OCI-LY7 (cell line): Measurements from ENCODE around the gene PDCD6IP. TPM values are rescaled to one million over a fixed set of nuclear protein-coding genes. Genes with fewer than 3 reads are reported as not detected.

Experiments
- BruUV-seq: library from RNA; stranded (reverse); fragments of 400-500 nt; replicated peaks from 2 replicates; lab custom pipeline; 2021; lab: Mats Ljungman, UMichigan
- CTCF ChIA-PET: fragments of 300-600 bp; sonication (Branson Sonifier 250); formaldehyde crosslinking; loops from one replicate; lab custom pipeline; 2022; ENCODE audit warnings: antibody characterized with exemption; ENCODE audit not compliant: unreplicated experiment; lab: Charles Lee
- POLR2A ChIA-PET: fragments of 300-600 bp; sonication (Branson Sonifier 250); formaldehyde crosslinking; loops from one replicate; lab custom pipeline; 2022; ENCODE audit warnings: antibody characterized with exemption; lab: Charles Lee
- DNase-seq: peaks from one replicate; pipeline ENCODE4 v3.0.0-alpha.2; 2015; ENCODE audit warnings: low spot score
- H2AFZ ChIP-seq: fragments of 200-600 bp; sonication (generic), shearing (Covaris generic); 2 replicates; pipeline ENCODE4 v1.6.1; 2014; ENCODE audit warnings: mild to moderate bottlenecking, antibody characterized with exemption, low read length, moderate library complexity
- H3K27ac ChIP-seq: fragments of 200-600 bp; sonication (generic); 2 replicates; pipeline ENCODE4 v1.5.1; 2014; ENCODE audit warnings: mixed run types, low read depth, mild to moderate bottlenecking, moderate library complexity, low read length, inconsistent platforms; ENCODE audit not compliant: poor library complexity, severe bottlenecking
- H3K36me3 ChIP-seq: fragments of 200-600 bp; sonication (generic); 2 replicates; pipeline ENCODE4 v1.6.1; 2014; ENCODE audit warnings: mild to moderate bottlenecking, antibody characterized with exemption, low read length, moderate library complexity, mixed read lengths; ENCODE audit not compliant: insufficient read depth
- H3K4me1 ChIP-seq: fragments of 200-600 bp; sonication (generic); 2 replicates; pipeline ENCODE4 v1.5.1; 2014; ENCODE audit warnings: mild to moderate bottlenecking, low read length; ENCODE audit not compliant: insufficient read depth, poor library complexity, severe bottlenecking
- H3K4me2 ChIP-seq: fragments of 200-600 bp; sonication (generic); 2 replicates; pipeline ENCODE4 v1.6.1; 2014; ENCODE audit warnings: mild to moderate bottlenecking, low read length
- H3K4me3 ChIP-seq: fragments of 200-600 bp; sonication (generic); 2 replicates; pipeline ENCODE4 v1.5.1; 2014; ENCODE audit warnings: mild to moderate bottlenecking, low read depth, low read length; ENCODE audit not compliant: poor library complexity, severe bottlenecking
- H3K79me2 ChIP-seq: fragments of 200-600 bp; sonication (generic); 2 replicates; pipeline ENCODE4 v1.6.1; 2016; ENCODE audit warnings: low read depth, mild to moderate bottlenecking, low read length, moderate library complexity, mixed read lengths; ENCODE audit not compliant: insufficient read depth
- H3K9me2 ChIP-seq: fragments of 200-600 bp; sonication (generic); 2 replicates; pipeline ENCODE4 v1.6.1; 2016; ENCODE audit warnings: mild to moderate bottlenecking, low read length, mixed read lengths; ENCODE audit not compliant: insufficient read depth
- H3K9me3 ChIP-seq: fragments of 200-600 bp; sonication (generic); 2 replicates; pipeline ENCODE4 v1.6.1; 2014; ENCODE audit warnings: mild to moderate bottlenecking, mixed run types, low read length, mixed read lengths
- H4K20me1 ChIP-seq: fragments of 200-600 bp; sonication (generic); 2 replicates; pipeline ENCODE4 v1.6.1; 2014; ENCODE audit warnings: mild to moderate bottlenecking, antibody characterized with exemption, low read length, moderate library complexity, mixed read lengths; ENCODE audit not compliant: insufficient read depth
- EZH2phosphoT487 ChIP-seq: fragments of 200-600 bp; sonication (generic); IDR thresholded peaks from 2 replicates; pipeline ENCODE4 v1.6.1; 2018; ENCODE audit warnings: low read depth, borderline replicate concordance, mild to moderate bottlenecking, mixed run types, antibody characterized with exemption, low read length, moderate library complexity, mixed read lengths
- intact Hi-C: fragments of 100-400 bp; cut with micrococcal nuclease; formaldehyde crosslinking; loops from one replicate; pipeline ENCODE4 v1.10.0; 2022; ENCODE audit not compliant: unreplicated experiment
- total RNA-seq, 2 experiments: library from RNA; depleted of rRNA in 1 of 2; stranded (reverse); fragments of >200 nt in 1 of 2; shearing (Covaris generic) in 1 of 2; gene quantifications; 2 replicates each; pipeline ENCODE4 v1.2.3, GENCODE V29; 2014 to 2022
- TF ChIP-seq, protein P1 (sequence below): fragments of 200-600 bp; sonication (generic); conservative IDR thresholded peaks from 2 replicates; pipeline ENCODE4 v1.5.1; 2014; ENCODE audit warnings: mild to moderate bottlenecking, antibody characterized with exemption, low read length, moderate library complexity, mixed read lengths

PDCD6IP gene
- total RNA-seq, 2 experiments from 2014 or later = 75.5 to 216 TPM

DNA sequence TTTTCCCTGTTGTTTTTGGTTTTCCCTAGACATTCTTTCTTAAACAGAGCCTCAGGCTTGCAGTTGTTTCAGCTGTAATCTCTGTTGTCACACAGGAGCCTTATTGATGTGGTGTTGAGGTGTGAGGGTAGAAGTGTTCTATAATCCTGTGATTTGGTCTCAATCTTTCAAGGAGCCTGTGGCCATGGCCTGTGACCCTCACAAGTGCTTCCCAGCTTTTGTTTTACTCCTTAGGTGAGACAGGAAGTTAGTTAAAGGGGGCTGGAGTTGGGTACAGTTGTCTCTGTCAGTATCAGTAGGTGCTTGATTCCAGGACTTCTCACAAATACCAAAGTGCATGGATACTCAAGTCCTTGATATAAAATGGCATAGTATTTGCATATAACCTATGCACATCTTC lies 77.2 kb downstream of the PDCD6IP start:
- H4K20me1 ChIP-seq = no peaks in the 10 kb centered on the region
- no peak overlapping the region for H3K4me3 ChIP-seq
- no peaks in the 10 kb centered on the region for H3K4me1 ChIP-seq
- no peaks in the 10 kb centered on the region for H3K36me3 ChIP-seq
- TF ChIP-seq EZH2phosphoT487 = no peak
- TF ChIP-seq, protein P1, sequence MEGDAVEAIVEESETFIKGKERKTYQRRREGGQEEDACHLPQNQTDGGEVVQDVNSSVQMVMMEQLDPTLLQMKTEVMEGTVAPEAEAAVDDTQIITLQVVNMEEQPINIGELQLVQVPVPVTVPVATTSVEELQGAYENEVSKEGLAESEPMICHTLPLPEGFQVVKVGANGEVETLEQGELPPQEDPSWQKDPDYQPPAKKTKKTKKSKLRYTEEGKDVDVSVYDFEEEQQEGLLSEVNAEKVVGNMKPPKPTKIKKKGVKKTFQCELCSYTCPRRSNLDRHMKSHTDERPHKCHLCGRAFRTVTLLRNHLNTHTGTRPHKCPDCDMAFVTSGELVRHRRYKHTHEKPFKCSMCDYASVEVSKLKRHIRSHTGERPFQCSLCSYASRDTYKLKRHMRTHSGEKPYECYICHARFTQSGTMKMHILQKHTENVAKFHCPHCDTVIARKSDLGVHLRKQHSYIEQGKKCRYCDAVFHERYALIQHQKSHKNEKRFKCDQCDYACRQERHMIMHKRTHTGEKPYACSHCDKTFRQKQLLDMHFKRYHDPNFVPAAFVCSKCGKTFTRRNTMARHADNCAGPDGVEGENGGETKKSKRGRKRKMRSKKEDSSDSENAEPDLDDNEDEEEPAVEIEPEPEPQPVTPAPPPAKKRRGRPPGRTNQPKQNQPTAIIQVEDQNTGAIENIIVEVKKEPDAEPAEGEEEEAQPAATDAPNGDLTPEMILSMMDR = no peak
- no TSS peak for BruUV-seq
- no peak overlapping the region for H3K4me2 ChIP-seq
- H3K9me2 ChIP-seq = no peaks in the 10 kb centered on the region
- no peak overlapping the region for H2AFZ ChIP-seq
- ChIA-PET CTCF (no interaction called here), POLR2A (interaction anchor here (1.2 kb wide), 1 partner anchor 14 kb away, joined by 3 read pairs; no protein-coding TSS in a partner anchor)
- no peaks in the 10 kb centered on the region for H3K9me3 ChIP-seq
- no peaks in the 10 kb centered on the region for H3K79me2 ChIP-seq
- intact Hi-C loops = no loop called here
- no peak for DNase-seq
- no peak overlapping the region for H3K27ac ChIP-seq

DNA sequence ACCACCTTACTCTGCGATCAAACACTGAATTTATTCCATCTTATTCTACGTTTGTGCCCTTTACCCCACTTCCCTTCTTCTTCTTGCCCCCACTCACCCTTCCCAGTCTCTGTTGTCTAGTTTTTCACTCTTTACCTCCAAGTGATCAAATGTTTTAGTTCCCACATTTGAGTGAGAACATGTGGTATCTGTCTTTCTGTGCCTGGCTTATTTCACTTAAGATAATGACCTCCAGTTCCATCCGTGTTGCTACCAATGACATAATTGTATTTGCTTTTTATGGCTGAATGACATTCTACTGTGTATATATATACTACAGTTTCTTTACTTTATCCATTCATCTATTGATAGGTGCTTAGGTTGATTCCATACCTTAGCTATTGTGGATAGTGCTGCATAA lies 78.8 kb downstream of the PDCD6IP start:
- CTCF ChIA-PET = no interaction called here
- Histone ChIP-seq H3K9me3 (no peaks in the 10 kb centered on the region), H4K20me1 (no peaks in the 10 kb centered on the region), H3K27ac (no peak overlapping the region), H3K36me3 (no peaks in the 10 kb centered on the region), H3K4me1 (no peaks in the 10 kb centered on the region), H3K4me3 (no peak overlapping the region), H3K79me2 (no peaks in the 10 kb centered on the region), H3K9me2 (no peaks in the 10 kb centered on the region), H2AFZ (no peak overlapping the region), H3K4me2 (no peak overlapping the region)
- POLR2A ChIA-PET = interaction anchor here (1.2 kb wide), 1 partner anchor 141 kb away, joined by 3 read pairs; no protein-coding TSS in a partner anchor
- no peak for DNase-seq
- BruUV-seq = no TSS peak
- TF ChIP-seq, protein P1 = no peak
- no peak for TF ChIP-seq EZH2phosphoT487
- intact Hi-C loops = no loop called here

DNA sequence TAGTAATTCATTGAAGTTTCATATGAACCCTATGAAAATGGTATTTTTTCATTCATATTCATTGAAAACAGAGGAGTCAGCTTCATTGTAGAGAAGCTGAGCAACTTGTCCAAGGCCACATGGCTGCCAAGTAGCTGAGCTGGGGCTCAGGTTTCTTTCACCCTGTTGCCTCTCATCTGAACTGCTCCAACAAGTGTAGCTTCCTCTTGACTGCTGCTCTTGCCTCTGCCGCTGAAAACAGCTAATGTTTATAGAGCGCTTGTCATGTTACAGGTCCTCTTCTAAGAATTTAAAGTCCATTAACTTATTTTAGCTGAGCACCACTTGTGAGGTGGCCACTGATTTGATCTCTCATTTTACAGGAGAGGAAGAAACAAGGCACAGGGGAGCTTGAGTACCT lies 81.1 kb downstream of the PDCD6IP start:
- BruUV-seq = no TSS peak

More for the DNA sequence above, 81.1 kb downstream of the PDCD6IP start:
- Histone ChIP-seq H3K9me2 (no peaks in the 10 kb centered on the region), H3K36me3 (no peaks in the 10 kb centered on the region), H3K79me2 (no peaks in the 10 kb centered on the region), H3K4me1 (no peaks in the 10 kb centered on the region), H2AFZ (no peak overlapping the region), H3K4me3 (no peak overlapping the region), H3K4me2 (no peak overlapping the region), H3K27ac (no peak overlapping the region), H4K20me1 (no peaks in the 10 kb centered on the region), H3K9me3 (no peaks in the 10 kb centered on the region)
- no peak for TF ChIP-seq EZH2phosphoT487
- TF ChIP-seq, protein P1 = no peak
- ChIA-PET CTCF (no interaction called here), POLR2A (no interaction called here)
- no peak for DNase-seq
- intact Hi-C loops = no loop called here
